ENCODE results near the gene CACNG3.

CACNG3 gene

DNA sequence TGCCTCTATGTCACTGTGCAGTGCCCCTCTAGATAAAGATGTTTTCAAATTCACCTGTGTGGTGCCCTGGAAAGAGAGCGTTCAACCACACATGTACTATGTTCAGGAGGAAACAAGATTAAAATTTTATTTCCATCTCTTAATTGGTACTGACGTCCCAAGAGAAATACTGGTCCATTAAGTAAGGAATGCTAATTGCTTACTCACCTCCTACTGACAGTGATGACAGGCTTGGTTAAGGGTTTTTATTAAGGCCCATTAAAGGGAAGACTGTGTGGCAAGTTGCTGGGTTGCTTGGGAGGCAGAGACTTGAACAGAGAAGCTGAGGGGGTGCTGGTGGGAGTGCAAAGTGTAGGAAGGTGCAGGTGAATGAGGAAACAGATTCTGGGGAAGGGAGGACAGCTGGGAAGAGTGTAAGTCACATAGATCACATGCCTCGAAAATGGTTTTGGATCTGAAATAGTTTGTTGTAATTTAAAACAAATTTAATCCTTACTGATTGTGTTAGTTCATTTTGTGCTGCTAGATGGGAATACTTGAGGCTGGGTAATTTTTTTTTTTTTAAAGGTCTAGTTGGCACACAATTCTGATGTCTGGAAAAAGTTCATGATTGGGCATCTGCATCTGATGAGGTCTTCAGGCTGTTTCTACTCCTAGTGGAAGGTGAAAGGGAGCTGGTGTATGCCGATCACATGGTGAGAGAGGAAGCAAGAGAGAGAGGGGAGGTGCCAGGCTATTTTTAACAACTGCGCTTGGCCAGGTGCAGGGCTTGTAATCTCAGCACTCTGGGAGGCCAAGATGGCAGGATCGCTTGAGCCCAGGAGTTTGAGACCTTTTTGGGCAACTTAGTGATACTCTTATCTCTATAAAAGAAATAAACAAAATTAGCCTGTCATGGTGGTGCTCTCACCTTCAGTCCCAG lies 140.5 kb downstream of the CACNG3 start:
- no peak for DNase-seq (ENCODE audit: low read depth)

DNA sequence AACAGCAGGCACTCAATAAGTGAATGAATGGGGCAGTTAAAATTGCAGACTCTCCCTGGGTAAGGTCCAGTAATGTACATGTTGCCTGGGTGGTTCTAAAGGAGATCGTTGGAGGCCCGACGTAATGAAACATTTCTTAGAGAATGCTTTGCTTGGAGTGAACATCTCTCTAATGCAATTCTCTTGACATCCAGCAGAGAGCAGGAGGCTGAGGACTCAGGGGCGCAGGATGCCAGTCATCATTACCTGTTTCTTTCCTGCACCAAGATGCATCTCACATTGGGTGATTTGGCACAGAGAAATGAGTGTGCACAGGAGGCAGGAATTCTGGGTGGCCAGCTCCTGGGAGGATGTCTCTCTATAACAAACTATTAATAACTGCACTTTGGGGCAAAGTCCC lies 152.9 kb downstream of the CACNG3 start:
- no peak for DNase-seq (ENCODE audit: low read depth)

Measured in GM04503 (cell line).